ENCODE data around the gene SENP3.
"Not testable (repeated sequence)": the region's sequence is repeated elsewhere in the genome, so short reads cannot be mapped to it uniquely, and the experiment has no call there.

The SENP3 gene

GRCh38 chr17:7597561-7597960, 35.8 kb downstream of the SENP3 start:
- DNase-seq = not testable (repeated sequence)

- no peak for DNase-seq
Measured at GRCh38 chr17:7606280-7606679, 44.6 kb downstream of the SENP3 start.

- no peak for DNase-seq
Measured at GRCh38 chr17:7610641-7611040, 48.9 kb downstream of the SENP3 start.

GRCh38 chr17:7611635-7612293, 50.0 kb downstream of the SENP3 start:
- no peak for DNase-seq

- DNase-seq = no peak
Measured at GRCh38 chr17:7612294-7612640, 50.5 kb downstream of the SENP3 start.

- peak; percentile 12 for DNase-seq
Measured at GRCh38 chr17:7613769-7614424, 52.2 kb downstream of the SENP3 start.

- DNase-seq = peak; percentile 100
Measured at GRCh38 chr17:7614425-7615264, 52.9 kb downstream of the SENP3 start, which contains the start of gene FXR2. Gene FXR2 (minus strand): TSS chr17:7614897. CDS start chr17:7614532, 365 bp downstream.

- DNase-seq = no peak
Measured at GRCh38 chr17:7615265-7615747, 53.6 kb downstream of the SENP3 start.

GRCh38 chr17:7618608-7619007, 56.9 kb downstream of the SENP3 start:
- no peak for DNase-seq

- no peak for DNase-seq
Measured at GRCh38 chr17:7620835-7621234, 59.1 kb downstream of the SENP3 start.

Measured in activated CD4-positive, alpha-beta T cell treated with anti-CD3 and anti-CD28 coated beads, Interleukin-2, amount 50 U/mL, for 16 hours (primary cell).